MM.1S (cell line): Measurements from ENCODE around the gene FLRT2.

Experiments used
- EZH2 ChIP-seq: fragments of 300-600 bp; sonication (generic); optimal IDR thresholded peaks from 2 replicates; pipeline ENCODE3; 2017; ENCODE audit warnings: low read depth, mild to moderate bottlenecking, antibody characterized with exemption, low read length, mixed read lengths
- TF ChIP-seq, protein P1 (sequence below): fragments of 300-600 bp; sonication (generic); IDR thresholded peaks from 2 replicates; pipeline ENCODE4 v1.5.1; 2016; ENCODE audit warnings: antibody characterized with exemption, low read length, mixed read lengths

- no peak for TF ChIP-seq EZH2
- TF ChIP-seq, protein P1, sequence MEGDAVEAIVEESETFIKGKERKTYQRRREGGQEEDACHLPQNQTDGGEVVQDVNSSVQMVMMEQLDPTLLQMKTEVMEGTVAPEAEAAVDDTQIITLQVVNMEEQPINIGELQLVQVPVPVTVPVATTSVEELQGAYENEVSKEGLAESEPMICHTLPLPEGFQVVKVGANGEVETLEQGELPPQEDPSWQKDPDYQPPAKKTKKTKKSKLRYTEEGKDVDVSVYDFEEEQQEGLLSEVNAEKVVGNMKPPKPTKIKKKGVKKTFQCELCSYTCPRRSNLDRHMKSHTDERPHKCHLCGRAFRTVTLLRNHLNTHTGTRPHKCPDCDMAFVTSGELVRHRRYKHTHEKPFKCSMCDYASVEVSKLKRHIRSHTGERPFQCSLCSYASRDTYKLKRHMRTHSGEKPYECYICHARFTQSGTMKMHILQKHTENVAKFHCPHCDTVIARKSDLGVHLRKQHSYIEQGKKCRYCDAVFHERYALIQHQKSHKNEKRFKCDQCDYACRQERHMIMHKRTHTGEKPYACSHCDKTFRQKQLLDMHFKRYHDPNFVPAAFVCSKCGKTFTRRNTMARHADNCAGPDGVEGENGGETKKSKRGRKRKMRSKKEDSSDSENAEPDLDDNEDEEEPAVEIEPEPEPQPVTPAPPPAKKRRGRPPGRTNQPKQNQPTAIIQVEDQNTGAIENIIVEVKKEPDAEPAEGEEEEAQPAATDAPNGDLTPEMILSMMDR, result no peak
Observed at GRCh38 chr14:85562630-85563029, 32.7 kb downstream of the FLRT2 start.
